ENCODE measurements around the gene CNOT2. TPM values are rescaled to one million over a fixed set of nuclear protein-coding genes. Genes with fewer than 3 reads are reported as not detected.

CNOT2 gene
- total RNA-seq, 1 experiment from 2014 or later, result 49.3 TPM

DNA sequence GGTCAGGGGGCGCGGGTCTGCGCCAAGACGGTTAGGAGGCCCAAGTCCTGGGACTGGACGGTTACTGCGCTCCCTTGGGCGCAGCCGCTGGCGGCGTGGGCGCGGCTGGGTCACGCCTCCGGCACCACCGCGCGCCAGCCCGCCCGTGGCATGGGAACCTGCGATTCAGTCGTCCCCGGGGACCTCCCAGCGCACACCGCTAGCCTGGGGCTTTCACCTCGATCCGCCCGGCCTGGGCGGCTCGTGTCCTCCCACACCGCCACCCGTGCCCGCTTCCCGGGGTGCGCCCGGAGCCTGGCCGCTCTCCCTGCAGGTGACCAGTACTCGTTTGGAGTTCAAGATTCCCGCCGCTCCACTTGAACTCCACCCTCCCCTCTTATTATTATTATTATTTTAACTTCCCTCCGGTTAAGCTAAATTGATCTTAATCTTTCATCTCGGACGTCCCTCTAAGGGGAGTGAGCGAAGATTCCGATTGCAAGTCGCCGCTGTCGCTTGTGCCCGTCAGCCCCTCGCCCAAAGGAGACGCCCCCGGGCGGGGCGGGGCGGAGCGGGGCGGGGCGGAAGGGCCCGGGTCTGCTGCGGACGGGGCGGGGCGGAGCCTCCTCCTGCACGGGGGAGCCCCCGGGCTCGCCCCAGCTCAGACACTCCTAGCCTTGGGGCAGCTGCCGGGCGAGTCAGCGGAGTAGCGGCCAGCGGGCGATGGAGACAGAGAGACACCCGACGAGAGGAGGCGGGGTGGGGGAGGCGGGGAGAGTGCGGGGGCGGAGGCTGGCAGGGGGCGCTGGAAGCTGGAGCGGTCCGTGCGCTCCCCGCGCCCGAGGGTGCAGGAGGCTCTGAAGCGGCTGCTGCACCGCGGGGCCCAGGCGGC lies 122.7 kb downstream of the CNOT2 start, which contains the start of gene KCNMB4:
Gene KCNMB4, plus strand, starts transcription at position 643 of the 871 bp plus-strand sequence. CDS start 445 bp downstream, outside the sequence.
- Histone ChIP-seq H3K4me1 (ENCODE audit: control insufficient read depth, insufficient read depth, low read length) (no peaks in the 10 kb centered on the region), H3K36me3 (ENCODE audit: control insufficient read depth, insufficient read depth, low read length) (no peaks in the 10 kb centered on the region; the same call in 1 of the 2 replicates), H3K4me3 (ENCODE audit: low read depth in 2 of 2, low read length in 2 of 2) (peak within 1 kb of the TSS; percentile 55 to 67), H3K27ac (ENCODE audit: low read length) (no peak within 1 kb of the TSS), H3K9me3 (ENCODE audit: control insufficient read depth, insufficient read depth, low read depth, low read length) (no peaks in the 10 kb centered on the region), H3K27me3 (ENCODE audit: control insufficient read depth, insufficient read depth, low read length) (peaks cover 37% of the 10 kb centered on the region)
- no TSS peak for BruUV-seq (replicated peaks)
- no peak for DNase-seq (ENCODE audit: low read depth, low spot score)
- TF ChIP-seq, protein P1, sequence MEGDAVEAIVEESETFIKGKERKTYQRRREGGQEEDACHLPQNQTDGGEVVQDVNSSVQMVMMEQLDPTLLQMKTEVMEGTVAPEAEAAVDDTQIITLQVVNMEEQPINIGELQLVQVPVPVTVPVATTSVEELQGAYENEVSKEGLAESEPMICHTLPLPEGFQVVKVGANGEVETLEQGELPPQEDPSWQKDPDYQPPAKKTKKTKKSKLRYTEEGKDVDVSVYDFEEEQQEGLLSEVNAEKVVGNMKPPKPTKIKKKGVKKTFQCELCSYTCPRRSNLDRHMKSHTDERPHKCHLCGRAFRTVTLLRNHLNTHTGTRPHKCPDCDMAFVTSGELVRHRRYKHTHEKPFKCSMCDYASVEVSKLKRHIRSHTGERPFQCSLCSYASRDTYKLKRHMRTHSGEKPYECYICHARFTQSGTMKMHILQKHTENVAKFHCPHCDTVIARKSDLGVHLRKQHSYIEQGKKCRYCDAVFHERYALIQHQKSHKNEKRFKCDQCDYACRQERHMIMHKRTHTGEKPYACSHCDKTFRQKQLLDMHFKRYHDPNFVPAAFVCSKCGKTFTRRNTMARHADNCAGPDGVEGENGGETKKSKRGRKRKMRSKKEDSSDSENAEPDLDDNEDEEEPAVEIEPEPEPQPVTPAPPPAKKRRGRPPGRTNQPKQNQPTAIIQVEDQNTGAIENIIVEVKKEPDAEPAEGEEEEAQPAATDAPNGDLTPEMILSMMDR (IDR thresholded peaks at IDR 0.05), result no peak; the same call in 1 of the 2 replicates
- TF ChIP-seq, protein P2, sequence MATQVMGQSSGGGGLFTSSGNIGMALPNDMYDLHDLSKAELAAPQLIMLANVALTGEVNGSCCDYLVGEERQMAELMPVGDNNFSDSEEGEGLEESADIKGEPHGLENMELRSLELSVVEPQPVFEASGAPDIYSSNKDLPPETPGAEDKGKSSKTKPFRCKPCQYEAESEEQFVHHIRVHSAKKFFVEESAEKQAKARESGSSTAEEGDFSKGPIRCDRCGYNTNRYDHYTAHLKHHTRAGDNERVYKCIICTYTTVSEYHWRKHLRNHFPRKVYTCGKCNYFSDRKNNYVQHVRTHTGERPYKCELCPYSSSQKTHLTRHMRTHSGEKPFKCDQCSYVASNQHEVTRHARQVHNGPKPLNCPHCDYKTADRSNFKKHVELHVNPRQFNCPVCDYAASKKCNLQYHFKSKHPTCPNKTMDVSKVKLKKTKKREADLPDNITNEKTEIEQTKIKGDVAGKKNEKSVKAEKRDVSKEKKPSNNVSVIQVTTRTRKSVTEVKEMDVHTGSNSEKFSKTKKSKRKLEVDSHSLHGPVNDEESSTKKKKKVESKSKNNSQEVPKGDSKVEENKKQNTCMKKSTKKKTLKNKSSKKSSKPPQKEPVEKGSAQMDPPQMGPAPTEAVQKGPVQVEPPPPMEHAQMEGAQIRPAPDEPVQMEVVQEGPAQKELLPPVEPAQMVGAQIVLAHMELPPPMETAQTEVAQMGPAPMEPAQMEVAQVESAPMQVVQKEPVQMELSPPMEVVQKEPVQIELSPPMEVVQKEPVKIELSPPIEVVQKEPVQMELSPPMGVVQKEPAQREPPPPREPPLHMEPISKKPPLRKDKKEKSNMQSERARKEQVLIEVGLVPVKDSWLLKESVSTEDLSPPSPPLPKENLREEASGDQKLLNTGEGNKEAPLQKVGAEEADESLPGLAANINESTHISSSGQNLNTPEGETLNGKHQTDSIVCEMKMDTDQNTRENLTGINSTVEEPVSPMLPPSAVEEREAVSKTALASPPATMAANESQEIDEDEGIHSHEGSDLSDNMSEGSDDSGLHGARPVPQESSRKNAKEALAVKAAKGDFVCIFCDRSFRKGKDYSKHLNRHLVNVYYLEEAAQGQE (IDR thresholded peaks at IDR 0.05; ENCODE audit: insufficient read depth in 1 of 2, low read depth in 2 of 2, low read length in 1 of 2), result no peak
- TF ChIP-seq SIN3A (IDR thresholded peaks at IDR 0.05; ENCODE audit: borderline replicate concordance, insufficient read depth, low read depth, low read length) (0 out of 2 replicates have a peak, but pooled peaks have one; percentile 79), POLR2AphosphoS5 (IDR thresholded peaks at IDR 0.05; ENCODE audit: low read depth, low read length) (no peak), TCF7L2 (IDR thresholded peaks at IDR 0.05; ENCODE audit: low read depth, low read length) (no peak)
- ChIA-PET POLR2A (no interaction called here), CTCF (no interaction called here)
- in situ Hi-C loops (cut with HindIII; ENCODE audit: low pct_unique_long_range_greater_than_20kb, low sequenced_read_pairs) (no loop called here), intact Hi-C loops (cut with micrococcal nuclease; ENCODE audit: unreplicated experiment) (loop anchor here (5.0 kb wide), 1 partner anchor 211 kb away; no protein-coding TSS in a partner anchor)
- peak; percentile 89 for ATAC-seq

DNA sequence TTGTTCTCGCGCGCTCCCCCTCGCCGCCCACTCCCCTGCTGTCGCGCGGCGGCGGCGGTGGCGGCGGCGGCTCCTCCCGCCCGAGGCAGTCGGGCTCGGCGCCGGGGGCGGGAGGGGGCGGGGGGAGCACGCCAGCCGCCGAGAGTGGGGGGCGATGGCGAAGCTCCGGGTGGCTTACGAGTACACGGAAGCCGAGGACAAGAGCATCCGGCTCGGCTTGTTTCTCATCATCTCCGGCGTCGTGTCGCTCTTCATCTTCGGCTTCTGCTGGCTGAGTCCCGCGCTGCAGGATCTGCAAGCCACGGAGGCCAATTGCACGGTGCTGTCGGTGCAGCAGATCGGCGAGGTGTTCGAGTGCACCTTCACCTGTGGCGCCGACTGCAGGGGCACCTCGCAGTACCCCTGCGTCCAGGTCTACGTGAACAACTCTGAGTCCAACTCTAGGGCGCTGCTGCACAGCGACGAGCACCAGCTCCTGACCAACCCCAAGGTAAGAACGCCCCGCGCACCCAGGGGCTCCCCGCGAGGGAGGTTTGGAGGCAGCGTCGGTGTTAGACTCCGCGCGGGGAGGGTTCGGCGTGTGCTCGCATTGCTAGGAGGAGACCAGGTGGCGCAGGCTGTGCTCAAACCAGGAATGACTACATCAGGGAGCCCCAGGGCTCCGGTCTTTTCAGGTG lies 123.5 kb downstream of the CNOT2 start:
- intact Hi-C loops (cut with micrococcal nuclease; ENCODE audit: unreplicated experiment), result loop anchor here (5.0 kb wide), 1 partner anchor 211 kb away; no protein-coding TSS in a partner anchor
- no peak for DNase-seq (ENCODE audit: low read depth, low spot score)
- H3K4me1 ChIP-seq (ENCODE audit: control insufficient read depth, insufficient read depth, low read length), result no peaks in the 10 kb centered on the region
- no TSS peak for BruUV-seq (replicated peaks)
- POLR2A ChIA-PET, result no interaction called here
- TF ChIP-seq, protein P2 (IDR thresholded peaks at IDR 0.05; ENCODE audit: insufficient read depth in 1 of 2, low read depth in 2 of 2, low read length in 1 of 2), result no peak
- no peak for TF ChIP-seq SIN3A (IDR thresholded peaks at IDR 0.05; ENCODE audit: borderline replicate concordance, insufficient read depth, low read depth, low read length)
- TF ChIP-seq POLR2AphosphoS5 (IDR thresholded peaks at IDR 0.05; ENCODE audit: low read depth, low read length), result no peak
- no peak for TF ChIP-seq TCF7L2 (IDR thresholded peaks at IDR 0.05; ENCODE audit: low read depth, low read length)
- TF ChIP-seq, protein P1 (IDR thresholded peaks at IDR 0.05), result no peak
- H3K4me3 ChIP-seq (ENCODE audit: low read depth in 2 of 2, low read length in 2 of 2), result peak overlapping the region; percentile 52 to 55
- CTCF ChIA-PET, result no interaction called here
- no peaks in the 10 kb centered on the region for H3K9me3 ChIP-seq (ENCODE audit: control insufficient read depth, insufficient read depth, low read depth, low read length)
- H3K36me3 ChIP-seq (ENCODE audit: control insufficient read depth, insufficient read depth, low read length), result no peaks in the 10 kb centered on the region; the same call in 1 of the 2 replicates
- peak; percentile 61 for ATAC-seq
- in situ Hi-C loops (cut with HindIII; ENCODE audit: low pct_unique_long_range_greater_than_20kb, low sequenced_read_pairs), result no loop called here
- peaks cover 37% of the 10 kb centered on the region for H3K27me3 ChIP-seq (ENCODE audit: control insufficient read depth, insufficient read depth, low read length)
- H3K27ac ChIP-seq (ENCODE audit: low read length), result no peak overlapping the region
